ENCODE results near the gene FAM107B. TPM values are rescaled to one million over a fixed set of nuclear protein-coding genes. Genes with fewer than 3 reads are reported as not detected.
"Not testable (repeated sequence)": the region's sequence is repeated elsewhere in the genome, so short reads cannot be mapped to it uniquely, and the experiment has no call there.

Gene FAM107B
- total and polyA plus RNA-seq, 4 donors, result 38.4 to 85.4 (median 68.9) TPM

DNA sequence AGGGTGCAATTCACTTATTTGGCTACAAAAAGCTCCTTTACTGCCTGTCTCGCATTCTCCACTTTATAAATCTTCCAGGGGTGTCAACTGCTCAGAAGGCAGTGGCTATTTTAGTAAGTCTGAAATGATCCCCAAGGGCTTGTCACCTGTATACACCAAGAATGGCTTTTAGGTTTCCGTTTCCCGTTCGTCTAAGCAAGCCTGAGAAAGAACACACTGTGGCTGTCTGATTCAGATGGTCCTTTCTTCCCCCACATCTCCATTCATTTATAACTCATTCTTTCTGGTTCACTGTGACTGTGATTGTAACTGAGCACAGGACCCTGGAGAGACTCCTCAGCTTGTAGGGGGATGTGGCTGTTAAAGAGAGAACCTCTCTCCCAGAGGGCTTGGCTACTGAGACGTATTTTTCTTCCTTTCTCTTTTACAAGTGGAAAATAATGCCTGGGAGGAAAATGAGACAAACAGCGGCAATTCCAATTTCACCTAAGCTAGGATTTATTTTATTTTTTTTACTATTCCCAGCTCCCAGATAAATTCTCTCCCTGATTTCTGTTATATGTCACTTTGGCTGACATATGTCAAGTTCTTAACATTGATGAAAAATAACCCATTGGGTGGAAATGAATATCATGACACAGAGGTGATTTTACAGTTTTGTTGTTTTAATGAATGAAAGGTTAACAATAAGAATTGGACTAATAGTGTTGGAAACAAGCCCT is 129.3 kb downstream of the FAM107B start:
- no peak overlapping the region for H3K4me3 ChIP-seq
- H3K36me3 ChIP-seq (ENCODE audit: control insufficient read depth in 4 of 4, insufficient read depth in 4 of 4, low read length in 4 of 4), result no peaks in the 10 kb centered on the region
- WGBS, 2 donors, result 81 to 87% methylated on average over 6 of the region's 6 CpGs
- no peak overlapping the region for H3K9ac ChIP-seq (ENCODE audit: insufficient read depth in 1 of 2, low read length in 2 of 2)
- H3K4me1 ChIP-seq (ENCODE audit: control insufficient read depth in 5 of 5, insufficient read depth in 5 of 5, low read length in 5 of 5), result peaks cover 0 to 11% (median 1%) of the 10 kb centered on the region in 5 donors
- no peak overlapping the region for H3K27ac ChIP-seq (ENCODE audit: low read depth in 1 of 2, low read length in 1 of 2)
- DNase-seq (no peak), ATAC-seq (ENCODE audit: insufficient read depth, low FRiP score) (no peak)
- H3K9me3 ChIP-seq (ENCODE audit: control insufficient read depth in 4 of 4, insufficient read depth in 3 of 4, low read length in 3 of 4), result peaks cover 0 to 6% (median 0%) of the 10 kb centered on the region in 4 donors
- TF ChIP-seq, protein P1, sequence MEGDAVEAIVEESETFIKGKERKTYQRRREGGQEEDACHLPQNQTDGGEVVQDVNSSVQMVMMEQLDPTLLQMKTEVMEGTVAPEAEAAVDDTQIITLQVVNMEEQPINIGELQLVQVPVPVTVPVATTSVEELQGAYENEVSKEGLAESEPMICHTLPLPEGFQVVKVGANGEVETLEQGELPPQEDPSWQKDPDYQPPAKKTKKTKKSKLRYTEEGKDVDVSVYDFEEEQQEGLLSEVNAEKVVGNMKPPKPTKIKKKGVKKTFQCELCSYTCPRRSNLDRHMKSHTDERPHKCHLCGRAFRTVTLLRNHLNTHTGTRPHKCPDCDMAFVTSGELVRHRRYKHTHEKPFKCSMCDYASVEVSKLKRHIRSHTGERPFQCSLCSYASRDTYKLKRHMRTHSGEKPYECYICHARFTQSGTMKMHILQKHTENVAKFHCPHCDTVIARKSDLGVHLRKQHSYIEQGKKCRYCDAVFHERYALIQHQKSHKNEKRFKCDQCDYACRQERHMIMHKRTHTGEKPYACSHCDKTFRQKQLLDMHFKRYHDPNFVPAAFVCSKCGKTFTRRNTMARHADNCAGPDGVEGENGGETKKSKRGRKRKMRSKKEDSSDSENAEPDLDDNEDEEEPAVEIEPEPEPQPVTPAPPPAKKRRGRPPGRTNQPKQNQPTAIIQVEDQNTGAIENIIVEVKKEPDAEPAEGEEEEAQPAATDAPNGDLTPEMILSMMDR (IDR thresholded peaks at IDR 0.05; ENCODE audit: control extremely low read depth, extremely low read depth), result no peak
- H3K27me3 ChIP-seq (ENCODE audit: control insufficient read depth in 3 of 3, insufficient read depth in 3 of 3, low read length in 2 of 3), result no peaks in the 10 kb centered on the region

DNA sequence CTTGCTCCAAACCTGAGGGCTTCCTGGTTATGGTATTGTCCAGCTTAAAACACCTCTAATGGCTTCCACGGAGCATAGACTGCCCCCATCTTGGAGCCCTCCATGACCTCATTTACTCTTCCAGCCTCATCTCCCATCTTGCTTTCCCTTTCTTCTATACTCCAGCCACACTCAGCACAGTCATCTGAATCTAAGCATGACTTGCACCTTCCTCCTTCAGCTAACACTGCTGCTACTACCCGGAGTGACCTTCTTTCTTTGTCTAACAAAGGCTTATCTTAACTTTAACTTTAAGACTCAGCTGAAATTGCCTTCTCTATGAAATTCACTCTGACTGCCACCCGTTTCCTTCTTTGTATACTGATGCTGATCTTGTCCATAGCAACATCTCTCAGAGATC is 135.1 kb downstream of the FAM107B start:
- TF ChIP-seq, protein P1 (IDR thresholded peaks at IDR 0.05; ENCODE audit: control extremely low read depth, extremely low read depth), result no peak
- ATAC-seq (ENCODE audit: insufficient read depth, low FRiP score) (no peak), DNase-seq (no peak)
- Histone ChIP-seq H3K27ac (ENCODE audit: low read depth in 1 of 2, low read length in 1 of 2) (no peak overlapping the region), H3K4me1 (ENCODE audit: control insufficient read depth in 5 of 5, insufficient read depth in 5 of 5, low read length in 5 of 5) (peaks cover 0 to 4% (median 0%) of the 10 kb centered on the region in 5 donors), H3K27me3 (ENCODE audit: control insufficient read depth in 3 of 3, insufficient read depth in 3 of 3, low read length in 2 of 3) (no peaks in the 10 kb centered on the region), H3K4me3 (no peak overlapping the region), H3K36me3 (ENCODE audit: control insufficient read depth in 4 of 4, insufficient read depth in 4 of 4, low read length in 4 of 4) (no peaks in the 10 kb centered on the region), H3K9me3 (ENCODE audit: control insufficient read depth in 4 of 4, insufficient read depth in 3 of 4, low read length in 3 of 4) (peaks cover 0 to 6% (median 0%) of the 10 kb centered on the region in 4 donors), H3K9ac (ENCODE audit: insufficient read depth in 1 of 2, low read length in 2 of 2) (no peak overlapping the region)
- 69 to 93% methylated on average over 3 of the region's 3 CpGs for WGBS, 2 donors

DNA sequence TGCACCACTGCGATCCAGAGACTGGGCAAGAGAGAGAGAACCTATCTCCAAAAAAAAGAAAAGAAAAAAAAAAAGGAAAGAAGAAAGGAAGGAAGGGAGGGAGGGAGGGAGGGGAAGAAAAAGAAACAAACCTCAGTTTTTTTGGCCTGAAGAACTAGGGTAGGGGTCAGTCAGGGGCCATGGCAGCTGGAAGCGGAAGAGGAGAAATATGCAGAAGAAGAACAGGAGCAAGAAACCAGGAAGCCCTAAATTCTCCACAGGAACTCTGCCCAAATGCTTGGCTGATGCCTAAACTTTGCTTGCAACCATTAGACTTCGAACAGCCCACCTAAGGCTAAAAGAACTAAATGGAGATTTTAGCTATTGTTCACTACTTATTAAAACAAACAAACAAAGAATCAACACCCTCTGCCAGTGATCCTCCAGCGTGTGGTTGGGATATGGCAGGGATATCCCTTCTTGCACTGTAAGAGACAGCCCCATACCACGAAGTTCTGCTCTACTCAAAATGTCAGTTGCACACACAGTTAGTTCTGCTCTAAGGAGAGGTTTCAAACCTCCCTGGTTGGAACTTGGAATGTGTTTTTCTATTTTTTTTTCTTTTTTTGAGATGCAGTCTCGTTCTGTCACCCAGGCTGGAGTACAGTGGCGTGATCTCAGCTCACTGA is 139.5 kb downstream of the FAM107B start:
- Histone ChIP-seq H3K9me3 (ENCODE audit: control insufficient read depth in 4 of 4, insufficient read depth in 3 of 4, low read length in 3 of 4) (no peaks in the 10 kb centered on the region), H3K4me3 (no peak overlapping the region), H3K9ac (ENCODE audit: insufficient read depth in 1 of 2, low read length in 2 of 2) (peak overlapping the region in 1 of 2 donors; percentile 23), H3K36me3 (ENCODE audit: control insufficient read depth in 4 of 4, insufficient read depth in 4 of 4, low read length in 4 of 4) (no peaks in the 10 kb centered on the region), H3K27me3 (ENCODE audit: control insufficient read depth in 3 of 3, insufficient read depth in 3 of 3, low read length in 2 of 3) (no peaks in the 10 kb centered on the region), H3K27ac (ENCODE audit: low read depth in 1 of 2, low read length in 1 of 2) (no peak overlapping the region), H3K4me1 (ENCODE audit: control insufficient read depth in 5 of 5, insufficient read depth in 5 of 5, low read length in 5 of 5) (peaks cover 0 to 4% (median 1%) of the 10 kb centered on the region in 5 donors)
- WGBS, 2 donors, result 73 to 74% methylated on average over 7 of the region's 7 CpGs
- ATAC-seq (ENCODE audit: insufficient read depth, low FRiP score) (no peak), DNase-seq (peak in 2 of 3 donors; percentile 24 to 46)
- TF ChIP-seq, protein P1 (IDR thresholded peaks at IDR 0.05; ENCODE audit: control extremely low read depth, extremely low read depth), result no peak

DNA sequence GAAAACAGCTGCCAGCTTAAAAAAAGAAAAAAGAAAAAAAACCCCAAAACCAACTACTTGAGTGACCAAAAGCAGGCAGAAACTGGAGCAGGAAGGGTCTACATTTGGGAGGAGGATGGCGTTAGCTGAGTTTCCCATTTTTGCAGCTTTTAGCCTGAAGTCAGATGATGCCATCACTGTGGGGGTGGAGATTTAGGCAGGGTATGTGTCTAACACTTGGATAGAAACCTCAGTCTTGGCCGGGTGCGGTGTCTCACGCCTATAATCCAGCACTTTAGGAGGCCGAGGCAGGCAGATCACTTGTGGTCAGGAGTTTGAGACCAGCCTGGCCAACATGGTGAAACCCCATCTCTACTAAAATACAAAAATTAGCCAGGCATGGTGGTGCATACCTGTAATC is 140.1 kb downstream of the FAM107B start:
- H3K9ac ChIP-seq (ENCODE audit: insufficient read depth in 1 of 2, low read length in 2 of 2); H3K27me3 ChIP-seq (ENCODE audit: control insufficient read depth in 3 of 3, insufficient read depth in 3 of 3, low read length in 2 of 3); H3K9me3 ChIP-seq (ENCODE audit: control insufficient read depth in 4 of 4, insufficient read depth in 3 of 4, low read length in 3 of 4); ATAC-seq (ENCODE audit: insufficient read depth, low FRiP score); H3K27ac ChIP-seq (ENCODE audit: low read depth in 1 of 2, low read length in 1 of 2); H3K4me1 ChIP-seq (ENCODE audit: control insufficient read depth in 5 of 5, insufficient read depth in 5 of 5, low read length in 5 of 5); H3K36me3 ChIP-seq (ENCODE audit: control insufficient read depth in 4 of 4, insufficient read depth in 4 of 4, low read length in 4 of 4); H3K4me3 ChIP-seq; DNase-seq: not testable (repeated sequence)
- WGBS, 2 donors, result 80 to 83% methylated on average over 5 of the region's 5 CpGs

Data from lung (tissue), 12 donors.